Upper lobe of left lung (tissue), 4 donors: ENCODE measurements around the gene HECTD3.

Experiments
- POLR2A ChIP-seq, 4 donors: fragments of 450-650 bp; IDR thresholded peaks; one replicate each; pipeline ENCODE4 v1.5.1; 2016 to 2017; ENCODE audit warnings: antibody characterized with exemption in 4 of 4, mild to moderate bottlenecking in 2 of 4
- TF ChIP-seq, protein P1 (sequence below), 6 experiments: fragments of 450-650 bp in 4 of 6; fragments of 200-600 bp in 2 of 6; sonication (generic) in 2 of 6; IDR thresholded peaks; one replicate each; pipeline ENCODE4 v1.5.1; 2016 to 2019; ENCODE audit warnings: antibody characterized with exemption in 6 of 6

GRCh38 chr1:45001011-45001481 lies 10.1 kb downstream of the HECTD3 start:
- TF ChIP-seq, protein P1, sequence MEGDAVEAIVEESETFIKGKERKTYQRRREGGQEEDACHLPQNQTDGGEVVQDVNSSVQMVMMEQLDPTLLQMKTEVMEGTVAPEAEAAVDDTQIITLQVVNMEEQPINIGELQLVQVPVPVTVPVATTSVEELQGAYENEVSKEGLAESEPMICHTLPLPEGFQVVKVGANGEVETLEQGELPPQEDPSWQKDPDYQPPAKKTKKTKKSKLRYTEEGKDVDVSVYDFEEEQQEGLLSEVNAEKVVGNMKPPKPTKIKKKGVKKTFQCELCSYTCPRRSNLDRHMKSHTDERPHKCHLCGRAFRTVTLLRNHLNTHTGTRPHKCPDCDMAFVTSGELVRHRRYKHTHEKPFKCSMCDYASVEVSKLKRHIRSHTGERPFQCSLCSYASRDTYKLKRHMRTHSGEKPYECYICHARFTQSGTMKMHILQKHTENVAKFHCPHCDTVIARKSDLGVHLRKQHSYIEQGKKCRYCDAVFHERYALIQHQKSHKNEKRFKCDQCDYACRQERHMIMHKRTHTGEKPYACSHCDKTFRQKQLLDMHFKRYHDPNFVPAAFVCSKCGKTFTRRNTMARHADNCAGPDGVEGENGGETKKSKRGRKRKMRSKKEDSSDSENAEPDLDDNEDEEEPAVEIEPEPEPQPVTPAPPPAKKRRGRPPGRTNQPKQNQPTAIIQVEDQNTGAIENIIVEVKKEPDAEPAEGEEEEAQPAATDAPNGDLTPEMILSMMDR (IDR thresholded peaks at IDR 0.05) = no peak
- no peak for TF ChIP-seq POLR2A (IDR thresholded peaks at IDR 0.05)
